COLO668 (cell line): ENCODE results near the gene SOX12.
A peak's percentile ranks its signal among the peaks of the same experiment; 100 is the strongest.
"Not testable (repeated sequence)": the region's sequence is repeated elsewhere in the genome, so short reads cannot be mapped to it uniquely, and the experiment has no call there.

ENCODE experiments used
- DNase-seq: peaks from one replicate; lab custom pipeline; 2025; ENCODE audit not compliant: unreplicated experiment; lab: John Stamatoyannopoulos, UW

The SOX12 gene

GRCh38 chr20:362271-363254 lies 37.2 kb downstream of the SOX12 start:
- DNase-seq: peak; percentile 93

GRCh38 chr20:363319-364078 lies 38.1 kb downstream of the SOX12 start:
- DNase-seq: no peak

- DNase-seq: no peak
Measured at GRCh38 chr20:364905-365794, 39.8 kb downstream of the SOX12 start.

- DNase-seq: no peak
Measured at GRCh38 chr20:366041-366718, 40.8 kb downstream of the SOX12 start.

- DNase-seq: no peak
Measured at GRCh38 chr20:366719-367485, 41.5 kb downstream of the SOX12 start.

- no peak for DNase-seq
Measured at GRCh38 chr20:367486-367887, 42.1 kb downstream of the SOX12 start.

GRCh38 chr20:368915-369314 lies 43.6 kb downstream of the SOX12 start:
- DNase-seq: no peak

- no peak for DNase-seq
Measured at GRCh38 chr20:370151-370600, 44.8 kb downstream of the SOX12 start.

- no peak for DNase-seq
Measured at GRCh38 chr20:370977-371754, 45.8 kb downstream of the SOX12 start.

GRCh38 chr20:371755-372542 lies 46.6 kb downstream of the SOX12 start:
- DNase-seq: no peak

- not testable (repeated sequence) for DNase-seq
Measured at GRCh38 chr20:372543-373082, 47.3 kb downstream of the SOX12 start.

GRCh38 chr20:373171-373890 lies 48.0 kb downstream of the SOX12 start:
- no peak for DNase-seq

- no peak for DNase-seq
Measured at GRCh38 chr20:375265-375889, 50.0 kb downstream of the SOX12 start.

GRCh38 chr20:376089-376488 lies 50.7 kb downstream of the SOX12 start:
- DNase-seq: no peak

GRCh38 chr20:376750-377149 lies 51.4 kb downstream of the SOX12 start:
- no peak for DNase-seq

- DNase-seq: not testable (repeated sequence)
Measured at GRCh38 chr20:377578-377977, 52.2 kb downstream of the SOX12 start.

- DNase-seq: no peak
Measured at GRCh38 chr20:378961-379336, 53.6 kb downstream of the SOX12 start.
